Measurements from ENCODE around the gene CYP3A7.

- TF ChIP-seq POLR2AphosphoS5 (IDR thresholded peaks at IDR 0.05; ENCODE audit: low read depth, low read length) (no peak), YY1 (IDR thresholded peaks at IDR 0.05; ENCODE audit: low read depth) (no peak), CTCF (IDR thresholded peaks at IDR 0.05) (no peak), CHD2 (IDR thresholded peaks at IDR 0.05; ENCODE audit: low read length, partially characterized antibody) (no peak), EP300 (IDR thresholded peaks at IDR 0.05; ENCODE audit: borderline replicate concordance in 1 of 2, low read depth in 1 of 2, low read length in 1 of 2) (no peak), TAF1 (IDR thresholded peaks at IDR 0.05; ENCODE audit: borderline replicate concordance, low read depth, low read length) (no peak), SIN3A (IDR thresholded peaks at IDR 0.05; ENCODE audit: borderline replicate concordance, low read depth, low read length) (no peak)
Measured at GRCh38 chr7:99719996-99720769, 14.8 kb downstream of the CYP3A7 start.

Data from SK-N-SH (cell line).